HUES48 (cell line): ENCODE measurements around the gene B4GALT2.

Experiments used
- H3K27ac ChIP-seq: one replicate; pipeline ENCODE4 v1.7.0; 2013; ENCODE audit warnings: low read depth, low read length, inconsistent platforms
- H3K27me3 ChIP-seq: 2 replicates; pipeline ENCODE4 v1.6.1; 2013; ENCODE audit warnings: mild to moderate bottlenecking, low read length; ENCODE audit not compliant: control insufficient read depth, insufficient read depth
- H3K36me3 ChIP-seq: 2 replicates; pipeline ENCODE4 v1.6.1; 2013; ENCODE audit warnings: low read length; ENCODE audit not compliant: control insufficient read depth, insufficient read depth
- H3K4me1 ChIP-seq: 2 replicates; pipeline ENCODE4 v1.6.1; 2013; ENCODE audit warnings: mild to moderate bottlenecking, low read length; ENCODE audit not compliant: control insufficient read depth, insufficient read depth
- H3K4me3 ChIP-seq: 2 replicates; pipeline ENCODE4 v1.5.1; 2013; ENCODE audit warnings: mild to moderate bottlenecking, low read depth, low read length
- H3K9ac ChIP-seq: 2 replicates; pipeline ENCODE4 v1.6.1; 2013; ENCODE audit warnings: mild to moderate bottlenecking, low read depth, low read length, moderate library complexity
- H3K9me3 ChIP-seq: 2 replicates; pipeline ENCODE4 v1.6.1; 2013; ENCODE audit warnings: low read length; ENCODE audit not compliant: control insufficient read depth, insufficient read depth

Gene B4GALT2

GRCh38 chr1:43978551-43979260, at the start of gene B4GALT2:
TSS of gene B4GALT2 (plus strand) at chr1:43979210. CDS start at chr1:43981161, 1,951 bp downstream.
- Histone ChIP-seq H3K27me3 (no peaks in the 10 kb centered on the region), H3K36me3 (peaks cover 38% of the 10 kb centered on the region), H3K9me3 (no peaks in the 10 kb centered on the region), H3K4me1 (peaks cover 23% of the 10 kb centered on the region; the same call in 1 of the 2 replicates), H3K4me3 (peak within 1 kb of the TSS; percentile 88), H3K27ac (peak within 1 kb of the TSS; percentile 64), H3K9ac (peak within 1 kb of the TSS; percentile 60)

GRCh38 chr1:43930168-43930948, 48.7 kb upstream of the B4GALT2 start:
- peaks cover 32% of the 10 kb centered on the region for H3K4me1 ChIP-seq
- H3K9ac ChIP-seq = no peak overlapping the region
- H3K27ac ChIP-seq = peak overlapping the region; percentile 67
- no peaks in the 10 kb centered on the region for H3K36me3 ChIP-seq
- peaks cover 9% of the 10 kb centered on the region for H3K27me3 ChIP-seq
- no peak overlapping the region for H3K4me3 ChIP-seq
- no peaks in the 10 kb centered on the region for H3K9me3 ChIP-seq

- peaks cover 37% of the 10 kb centered on the region for H3K4me1 ChIP-seq
- H3K9me3 ChIP-seq = no peaks in the 10 kb centered on the region
- no peak overlapping the region for H3K27ac ChIP-seq
- H3K27me3 ChIP-seq = peaks cover 9% of the 10 kb centered on the region
- no peak overlapping the region for H3K9ac ChIP-seq
- no peak overlapping the region for H3K4me3 ChIP-seq
- no peaks in the 10 kb centered on the region for H3K36me3 ChIP-seq
Measured at GRCh38 chr1:43930949-43931275, 48.1 kb upstream of the B4GALT2 start.

GRCh38 chr1:43931711-43932660, 47.0 kb upstream of the B4GALT2 start:
- H3K27me3 ChIP-seq = peaks cover 9% of the 10 kb centered on the region
- no peak overlapping the region for H3K27ac ChIP-seq
- no peaks in the 10 kb centered on the region for H3K9me3 ChIP-seq
- H3K36me3 ChIP-seq = no peaks in the 10 kb centered on the region
- peaks cover 37% of the 10 kb centered on the region for H3K4me1 ChIP-seq
- H3K9ac ChIP-seq = no peak overlapping the region
- H3K4me3 ChIP-seq = no peak overlapping the region

GRCh38 chr1:43932786-43933385, 46.1 kb upstream of the B4GALT2 start:
- H3K4me1 ChIP-seq = peaks cover 37% of the 10 kb centered on the region
- no peak overlapping the region for H3K9ac ChIP-seq
- peaks cover 7% of the 10 kb centered on the region; the same call in 1 of the 2 replicates for H3K36me3 ChIP-seq
- no peak overlapping the region for H3K27ac ChIP-seq
- peaks cover 9% of the 10 kb centered on the region for H3K27me3 ChIP-seq
- peak overlapping the region; percentile 70 for H3K4me3 ChIP-seq
- no peaks in the 10 kb centered on the region for H3K9me3 ChIP-seq

GRCh38 chr1:43933386-43934100, 45.5 kb upstream of the B4GALT2 start, which contains the start of gene ARTN:
TSS of gene ARTN (plus strand) at chr1:43933801. CDS start at chr1:43935657, 1,856 bp downstream.
- Histone ChIP-seq H3K9me3 (no peaks in the 10 kb centered on the region), H3K36me3 (peaks cover 7% of the 10 kb centered on the region; the same call in 1 of the 2 replicates), H3K4me1 (peaks cover 39% of the 10 kb centered on the region), H3K4me3 (peak within 1 kb of the TSS; percentile 70), H3K27me3 (peaks cover 9% of the 10 kb centered on the region), H3K9ac (no peak within 1 kb of the TSS), H3K27ac (peak within 1 kb of the TSS; percentile 48)

GRCh38 chr1:43934101-43934985, 44.7 kb upstream of the B4GALT2 start:
- Histone ChIP-seq H3K27me3 (peaks cover 9% of the 10 kb centered on the region), H3K9me3 (no peaks in the 10 kb centered on the region), H3K4me1 (peaks cover 44% of the 10 kb centered on the region), H3K4me3 (peak overlapping the region; percentile 70), H3K27ac (peak overlapping the region; percentile 48), H3K36me3 (peaks cover 7% of the 10 kb centered on the region; the same call in 1 of the 2 replicates), H3K9ac (no peak overlapping the region)

- Histone ChIP-seq H3K36me3 (peaks cover 7% of the 10 kb centered on the region; the same call in 1 of the 2 replicates), H3K4me3 (no peak overlapping the region)
Measured at GRCh38 chr1:43934986-43935324, 44.1 kb upstream of the B4GALT2 start.

GRCh38 chr1:43935711-43936427, 43.1 kb upstream of the B4GALT2 start:
- Histone ChIP-seq H3K27ac (no peak overlapping the region), H3K9me3 (no peaks in the 10 kb centered on the region), H3K4me3 (peak overlapping the region; percentile 66; the same call in 1 of the 2 replicates), H3K9ac (no peak overlapping the region; the same call in 1 of the 2 replicates), H3K36me3 (peaks cover 7% of the 10 kb centered on the region; the same call in 1 of the 2 replicates), H3K4me1 (peaks cover 30% of the 10 kb centered on the region), H3K27me3 (peaks cover 9% of the 10 kb centered on the region)

More at GRCh38 chr1:43934986-43935324, 44.1 kb upstream of the B4GALT2 start:
- no peak overlapping the region for H3K9ac ChIP-seq
- H3K27me3 ChIP-seq = peaks cover 9% of the 10 kb centered on the region
- peaks cover 39% of the 10 kb centered on the region for H3K4me1 ChIP-seq
- H3K27ac ChIP-seq = no peak overlapping the region
- no peaks in the 10 kb centered on the region for H3K9me3 ChIP-seq
